Erythroblast (primary cell): ENCODE results near the gene PLA2G12B.

ENCODE experiments used
- GATA1 ChIP-seq: IDR thresholded peaks from 2 replicates; pipeline ENCODE4 v1.6.1; 2011; ENCODE audit warnings: low read depth, mild to moderate bottlenecking, control low read depth, low read length, moderate library complexity
- POLR2A ChIP-seq: IDR thresholded peaks from 2 replicates; pipeline ENCODE4 v1.6.1; 2011; ENCODE audit warnings: mild to moderate bottlenecking, low read length

GRCh38 chr10:72895236-72895850, 59.3 kb downstream of the PLA2G12B start:
- TF ChIP-seq POLR2A = no peak
- no peak for TF ChIP-seq GATA1
